ENCODE results near the gene ARHGAP42. TPM values are rescaled to one million over a fixed set of nuclear protein-coding genes. Genes with fewer than 3 reads are reported as not detected.

The ARHGAP42 gene
- total and polyA plus RNA-seq, 2 of the 4 experiments (the other 2 are of a cell fraction): 2.9 to 7.3 TPM

DNA sequence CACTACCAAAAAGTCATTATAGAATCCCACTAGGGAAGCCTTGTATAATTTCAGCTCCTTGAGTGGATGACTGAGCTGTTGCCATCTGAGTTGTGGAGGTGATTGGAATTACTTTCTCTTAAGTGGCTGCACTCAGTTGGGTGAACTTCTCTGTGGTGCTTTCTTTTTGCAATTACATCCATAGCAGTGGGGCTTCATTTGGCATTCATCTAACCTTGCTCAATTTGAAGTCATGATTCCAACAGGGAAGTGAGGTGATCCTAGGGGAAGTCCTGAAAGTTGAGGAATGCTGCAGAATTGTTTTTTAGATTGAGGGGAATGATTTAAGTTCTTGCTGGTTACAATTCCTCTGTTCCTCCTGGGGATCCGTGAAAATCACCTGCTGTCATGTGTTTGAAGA is 39.6 kb downstream of the ARHGAP42 start:
- ChIA-PET POLR2A (ENCODE audit: unreplicated experiment) (no interaction called here), CTCF (no interaction called here)
- Histone ChIP-seq H3K9me1 (ENCODE audit: insufficient read depth, low read length) (0 out of 2 replicates have a peak, but pooled peaks cover 3% of the 10 kb centered on the region), H3K9ac (ENCODE audit: low read depth, low read length) (no peak overlapping the region), H3K27ac (ENCODE audit: insufficient read depth, low read length) (no peak overlapping the region), H2AK9ac (replicated peaks; ENCODE audit: low read depth, low read length, poor library complexity) (no peak overlapping the region), H3K23ac (ENCODE audit: low read depth, low read length) (no peak overlapping the region), H3K4me1 (ENCODE audit: control insufficient read depth, insufficient read depth, low read length) (peaks cover 2% of the 10 kb centered on the region; the same call in 1 of the 2 replicates), H3K18ac (ENCODE audit: low read depth, low read length) (no peak overlapping the region), H3K9me3 (ENCODE audit: control insufficient read depth, insufficient read depth, low read length) (no peaks in the 10 kb centered on the region), H3K36me3 (ENCODE audit: control insufficient read depth, insufficient read depth, low read length) (no peaks in the 10 kb centered on the region), H2BK120ac (ENCODE audit: low read depth, low read length) (no peak overlapping the region), H3K4ac (ENCODE audit: low read depth, low read length) (no peak overlapping the region), H2AK5ac (ENCODE audit: low read depth, low read length) (no peak overlapping the region), H3K56ac (ENCODE audit: extremely low read depth, insufficient read depth, low read length) (no peak overlapping the region), H2AFZ (replicated peaks; ENCODE audit: low read length, poor library complexity) (no peak overlapping the region), H3K4me2 (ENCODE audit: low read depth, low read length) (no peak overlapping the region), H3K79me1 (ENCODE audit: low read depth in 1 of 2, low read length in 2 of 2) (peaks cover 7 to 21% of the 10 kb centered on the region in 2 experiments), H4K5ac (ENCODE audit: low read depth, low read length) (no peak overlapping the region), H2BK20ac (ENCODE audit: low read depth, low read length) (no peak overlapping the region), H4K20me1 (ENCODE audit: insufficient read depth, low read length) (no peaks in the 10 kb centered on the region), H2BK15ac (ENCODE audit: low read depth, low read length) (no peak overlapping the region), H3K14ac (replicated peaks; ENCODE audit: low read depth, low read length) (no peak overlapping the region), H3K4me3 (ENCODE audit: insufficient read depth, low read depth, low read length) (no peak overlapping the region), H3K27me3 (ENCODE audit: control insufficient read depth, insufficient read depth, low read length) (no peaks in the 10 kb centered on the region), H4K91ac (ENCODE audit: insufficient read depth, low read depth, low read length) (no peak overlapping the region), H4K8ac (ENCODE audit: low read depth in 2 of 2, low read length in 2 of 2) (no peak overlapping the region), H2BK5ac (ENCODE audit: low read depth, low read length, poor library complexity, severe bottlenecking) (no peak overlapping the region)
- WGBS, 2 experiments (ENCODE audit: extremely low coverage in 2 of 2, insufficient read length in 1 of 2): no CpG with 5 or more reads among the region's 1 CpG
- dilution Hi-C loops (cut with HindIII; ENCODE audit: low sequenced_read_pairs, unreplicated experiment) (no loop called here), intact Hi-C loops (cut with micrococcal nuclease) (no loop called here), in situ Hi-C loops (cut with MboI; ENCODE audit: low sequenced_read_pairs) (no loop called here)
- no peak for DNase-seq
- no peak for ATAC-seq (ENCODE audit: low read depth)
- TF ChIP-seq MAFK (IDR thresholded peaks at IDR 0.05; ENCODE audit: low read depth, low read length): no peak
- no peak for TF ChIP-seq RAD21 (IDR thresholded peaks at IDR 0.05; ENCODE audit: low read length)
- TF ChIP-seq, protein P1, sequence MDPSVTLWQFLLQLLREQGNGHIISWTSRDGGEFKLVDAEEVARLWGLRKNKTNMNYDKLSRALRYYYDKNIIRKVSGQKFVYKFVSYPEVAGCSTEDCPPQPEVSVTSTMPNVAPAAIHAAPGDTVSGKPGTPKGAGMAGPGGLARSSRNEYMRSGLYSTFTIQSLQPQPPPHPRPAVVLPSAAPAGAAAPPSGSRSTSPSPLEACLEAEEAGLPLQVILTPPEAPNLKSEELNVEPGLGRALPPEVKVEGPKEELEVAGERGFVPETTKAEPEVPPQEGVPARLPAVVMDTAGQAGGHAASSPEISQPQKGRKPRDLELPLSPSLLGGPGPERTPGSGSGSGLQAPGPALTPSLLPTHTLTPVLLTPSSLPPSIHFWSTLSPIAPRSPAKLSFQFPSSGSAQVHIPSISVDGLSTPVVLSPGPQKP (IDR thresholded peaks at IDR 0.05; ENCODE audit: borderline replicate concordance, low read depth, low read length): no peak
- TF ChIP-seq CEBPB (IDR thresholded peaks at IDR 0.05; ENCODE audit: low read depth, low read length): no peak
- no peak for TF ChIP-seq RCOR1 (IDR thresholded peaks at IDR 0.05; ENCODE audit: insufficient replicate concordance, low read length)
- TF ChIP-seq MAZ (IDR thresholded peaks at IDR 0.05; ENCODE audit: borderline replicate concordance, low read depth, low read length): no peak
- TF ChIP-seq, protein P2, sequence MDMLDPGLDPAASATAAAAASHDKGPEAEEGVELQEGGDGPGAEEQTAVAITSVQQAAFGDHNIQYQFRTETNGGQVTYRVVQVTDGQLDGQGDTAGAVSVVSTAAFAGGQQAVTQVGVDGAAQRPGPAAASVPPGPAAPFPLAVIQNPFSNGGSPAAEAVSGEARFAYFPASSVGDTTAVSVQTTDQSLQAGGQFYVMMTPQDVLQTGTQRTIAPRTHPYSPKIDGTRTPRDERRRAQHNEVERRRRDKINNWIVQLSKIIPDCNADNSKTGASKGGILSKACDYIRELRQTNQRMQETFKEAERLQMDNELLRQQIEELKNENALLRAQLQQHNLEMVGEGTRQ (IDR thresholded peaks at IDR 0.05; ENCODE audit: low read depth, low read length): no peak
- TF ChIP-seq NFE2L2 (IDR thresholded peaks at IDR 0.05; ENCODE audit: low read depth, low read length): no peak
- no peak for TF ChIP-seq BHLHE40 (IDR thresholded peaks at IDR 0.05; ENCODE audit: low read depth, low read length)
- no peak for TF ChIP-seq FOS (IDR thresholded peaks at IDR 0.05; ENCODE audit: low read depth, low read length)
- TF ChIP-seq SMC3 (IDR thresholded peaks at IDR 0.05; ENCODE audit: low read depth, low read length): no peak
- no TSS peak for BruUV-seq (replicated peaks)

Data from IMR-90 (cell line).